Amygdala (tissue), 56 donors: ENCODE results near the gene PCOLCE2.
A peak's percentile ranks its signal among the peaks of the same experiment; 100 is the strongest.

Source experiments
- DNase-seq, 56 donors: peaks; one replicate each; lab custom pipeline; 2025; lab: John Stamatoyannopoulos, UW

Gene PCOLCE2

DNA sequence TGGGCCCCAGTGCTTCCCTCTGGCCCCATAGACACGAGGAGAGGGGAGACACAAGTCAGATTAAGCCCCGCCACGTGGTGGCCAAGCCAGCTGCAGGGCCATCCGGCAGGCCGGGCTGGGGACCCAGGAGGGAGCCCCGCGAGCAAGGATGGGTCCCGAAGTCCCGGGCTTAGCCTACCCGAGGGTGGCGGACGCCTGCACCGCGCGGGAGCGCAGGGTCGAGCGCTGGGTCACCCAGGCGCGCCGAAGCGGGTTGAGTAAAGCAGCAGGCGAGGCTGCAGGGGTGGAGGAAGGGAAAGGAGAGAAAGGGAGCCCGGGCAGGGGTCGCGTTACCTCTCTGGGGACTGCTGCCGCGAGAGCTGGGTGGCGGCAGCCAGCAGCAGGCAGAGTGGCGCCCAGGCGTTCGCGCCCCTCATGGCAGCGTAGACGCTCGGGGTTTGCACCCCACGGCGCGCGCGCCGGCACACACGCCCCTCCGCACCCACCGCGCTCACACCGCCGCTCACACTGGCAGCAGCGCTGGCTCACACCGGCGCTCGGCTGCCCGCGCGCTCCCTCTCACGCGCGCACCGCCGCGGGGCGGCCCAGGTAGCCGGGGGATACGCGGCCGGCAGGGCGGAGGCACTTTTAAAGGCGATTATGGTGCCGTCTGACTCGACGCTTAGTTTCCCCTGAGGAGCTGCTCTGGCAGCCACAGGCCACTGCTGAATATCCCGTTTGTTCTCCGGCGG lies at the start of gene PCOLCE2:
Gene PCOLCE2 (minus strand): TSS at position 603 of the 731 bp plus-strand sequence. CDS start 187 bp downstream, at position 416.
- DNase-seq, result peak in 7 of 56 donors; percentile 1 to 26 (median 4)

DNA sequence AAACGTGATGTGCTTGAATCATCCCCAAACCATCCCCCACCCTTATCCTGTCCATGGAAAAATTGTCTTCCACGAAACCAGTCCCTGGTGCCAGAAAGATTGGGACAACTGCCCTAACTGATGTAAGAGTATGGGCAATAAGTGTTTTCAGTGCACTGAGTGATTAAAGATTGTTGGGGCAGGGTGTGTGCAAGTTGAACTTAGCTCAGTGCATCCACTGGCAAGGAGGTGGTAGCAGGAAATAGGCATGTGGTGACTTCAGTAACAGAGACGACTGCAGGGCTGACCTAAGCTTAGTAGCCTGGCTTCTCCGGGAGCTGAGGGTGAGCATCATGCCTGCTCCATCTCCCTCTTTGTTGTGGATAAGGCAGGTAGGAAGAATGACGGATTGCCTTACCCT lies 47.1 kb upstream of the PCOLCE2 start:
- no peak for DNase-seq

GRCh38 chr3:142934887-142935269 lies 46.0 kb upstream of the PCOLCE2 start:
- no peak for DNase-seq

DNA sequence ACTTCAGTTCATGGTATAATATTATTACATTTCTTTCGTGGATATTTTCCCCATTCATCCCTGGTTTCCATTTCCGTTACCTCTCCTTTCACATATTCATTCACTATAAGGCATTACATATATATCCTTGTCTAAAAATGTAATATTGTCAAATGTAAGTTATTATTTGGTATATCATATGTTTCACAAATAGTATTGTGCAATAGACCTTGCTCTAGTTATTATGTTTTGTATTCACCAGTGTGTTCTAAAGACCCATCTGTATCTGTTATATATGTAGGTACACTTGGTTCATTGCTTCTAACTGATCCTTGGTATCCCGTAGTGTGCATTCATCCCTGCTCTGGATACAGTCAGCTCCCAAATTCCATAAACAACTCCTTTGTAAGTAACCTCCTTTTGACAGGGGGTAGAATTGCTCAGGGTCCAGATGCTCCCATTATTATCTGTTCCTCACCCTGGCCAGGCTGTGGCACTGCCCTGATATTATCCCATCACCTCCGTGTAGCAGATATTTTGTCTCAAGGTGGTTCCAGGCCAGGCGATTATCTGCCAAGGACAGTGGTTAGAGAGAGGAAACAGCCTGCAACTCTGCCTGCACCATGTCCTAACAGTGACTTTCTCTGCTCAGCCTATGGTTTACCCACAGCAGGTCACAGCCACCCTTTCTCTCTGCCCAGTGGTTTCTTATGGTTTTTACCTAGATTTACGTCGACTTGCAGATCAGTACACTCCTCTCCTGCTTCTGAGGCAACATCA lies 45.4 kb upstream of the PCOLCE2 start:
- DNase-seq, result no peak

DNA sequence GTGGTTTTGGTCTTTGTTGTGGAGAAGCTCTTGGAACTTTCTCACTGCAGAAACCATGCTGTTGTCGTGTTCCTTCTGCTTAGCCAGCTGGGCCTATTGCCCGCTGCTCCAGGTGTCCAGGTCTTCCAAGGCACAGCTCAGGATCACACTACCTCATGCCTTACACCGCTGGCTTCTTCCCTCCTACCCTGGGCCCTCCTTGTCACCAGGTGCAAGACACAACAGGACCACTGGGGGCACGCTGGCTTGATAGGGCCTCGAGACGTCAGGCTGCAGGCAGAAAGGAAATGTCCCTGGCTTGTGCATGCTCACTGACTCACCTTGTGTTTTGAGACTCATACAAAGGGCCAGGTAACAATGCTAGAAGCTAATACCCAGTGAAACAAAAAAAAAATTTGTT lies 42.3 kb upstream of the PCOLCE2 start:
- DNase-seq, result no peak

- no peak for DNase-seq
Observed at GRCh38 chr3:142930463-142930862, 41.6 kb upstream of the PCOLCE2 start.

DNA sequence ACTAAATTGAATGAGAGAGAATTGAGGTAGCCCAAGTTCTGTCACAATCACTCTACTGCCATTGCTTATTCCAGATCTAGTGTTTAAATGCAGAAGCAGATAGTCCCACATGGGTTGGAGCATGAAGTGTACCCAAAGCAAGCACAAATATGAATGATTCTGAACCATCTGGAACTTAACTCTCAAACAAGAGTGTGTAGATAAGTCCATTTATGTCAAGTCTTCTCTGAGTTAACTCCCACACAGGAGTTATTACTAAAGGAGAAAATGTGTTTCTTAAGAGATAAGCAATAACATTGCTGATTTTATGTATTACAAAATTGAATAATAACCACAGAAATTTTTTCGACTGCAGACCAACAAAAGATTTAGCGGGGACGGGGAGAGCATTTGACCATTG lies 41.0 kb upstream of the PCOLCE2 start:
- no peak for DNase-seq

GRCh38 chr3:142929109-142929508 lies 40.2 kb upstream of the PCOLCE2 start:
- no peak for DNase-seq

DNA sequence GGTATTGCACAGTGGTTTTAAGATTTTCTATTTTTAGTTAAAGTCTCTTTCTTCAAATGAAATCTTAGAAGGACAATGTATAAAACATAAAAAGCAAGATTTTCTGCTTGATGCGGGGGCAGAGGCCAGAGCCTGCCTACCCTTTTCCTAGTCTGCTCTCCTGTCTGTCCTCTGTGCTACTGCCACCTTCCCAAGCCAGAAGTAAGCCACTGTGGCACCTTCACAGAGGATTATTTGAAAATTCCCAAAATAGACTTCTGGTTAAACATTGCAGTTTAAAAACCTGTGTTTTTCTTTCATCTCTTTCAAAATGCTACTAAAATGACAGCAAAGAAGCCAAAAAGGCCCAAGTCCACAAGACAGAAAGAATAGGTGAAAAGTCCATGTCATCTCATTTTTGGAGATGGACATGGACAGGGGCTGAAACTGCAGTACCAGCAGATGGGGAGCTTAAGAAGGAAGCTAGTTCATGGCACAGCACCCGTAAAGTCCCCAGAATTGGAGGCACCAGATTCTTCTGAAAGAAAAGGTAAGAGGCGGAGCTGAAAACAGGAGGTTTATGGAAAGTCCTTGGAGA lies 37.6 kb upstream of the PCOLCE2 start:
- no peak for DNase-seq

DNA sequence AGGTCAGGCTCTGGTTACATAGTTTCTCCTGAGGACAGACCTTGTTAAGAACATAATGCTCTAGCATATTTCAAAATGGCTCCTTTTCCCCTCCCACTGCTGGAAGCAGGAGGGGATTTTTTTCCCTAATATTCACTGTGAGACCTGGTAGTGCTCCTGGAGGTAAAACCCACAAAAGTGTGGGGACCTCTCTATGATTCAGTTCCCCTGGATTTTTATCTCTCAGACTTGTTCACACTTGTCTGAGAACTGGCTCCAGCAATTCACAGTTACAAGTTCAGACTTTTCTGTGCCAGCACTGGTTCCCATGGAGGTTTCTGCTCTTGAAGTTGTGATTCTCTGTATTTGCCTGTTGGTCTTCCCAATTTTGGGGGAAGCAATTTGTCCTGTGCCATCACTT lies 36.3 kb upstream of the PCOLCE2 start:
- no peak for DNase-seq

- DNase-seq, result no peak
Observed at GRCh38 chr3:142923694-142924093, 34.8 kb upstream of the PCOLCE2 start.

DNA sequence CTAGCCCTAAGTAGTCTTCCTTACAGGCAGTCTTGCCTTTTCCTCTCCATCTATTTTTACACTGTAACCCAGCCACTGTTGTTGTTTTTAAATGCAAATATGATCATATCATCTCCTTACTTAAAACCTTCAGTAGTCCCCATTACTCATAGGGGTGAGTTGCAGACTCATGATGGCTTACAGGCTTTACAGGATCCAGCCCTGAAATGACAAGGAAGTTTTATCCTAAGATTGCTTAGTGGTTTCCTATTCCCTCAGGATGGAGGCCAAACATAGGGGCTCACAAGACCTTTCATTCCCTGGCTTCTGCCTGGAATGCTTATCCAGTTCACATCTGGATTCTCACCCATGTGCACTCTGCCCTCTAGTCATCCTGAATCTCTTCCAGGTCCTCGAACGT lies 27.7 kb upstream of the PCOLCE2 start:
- DNase-seq, result no peak

GRCh38 chr3:142915636-142916035 lies 26.8 kb upstream of the PCOLCE2 start:
- DNase-seq, result no peak

GRCh38 chr3:142914286-142914811 lies 25.5 kb upstream of the PCOLCE2 start:
- DNase-seq, result no peak

DNA sequence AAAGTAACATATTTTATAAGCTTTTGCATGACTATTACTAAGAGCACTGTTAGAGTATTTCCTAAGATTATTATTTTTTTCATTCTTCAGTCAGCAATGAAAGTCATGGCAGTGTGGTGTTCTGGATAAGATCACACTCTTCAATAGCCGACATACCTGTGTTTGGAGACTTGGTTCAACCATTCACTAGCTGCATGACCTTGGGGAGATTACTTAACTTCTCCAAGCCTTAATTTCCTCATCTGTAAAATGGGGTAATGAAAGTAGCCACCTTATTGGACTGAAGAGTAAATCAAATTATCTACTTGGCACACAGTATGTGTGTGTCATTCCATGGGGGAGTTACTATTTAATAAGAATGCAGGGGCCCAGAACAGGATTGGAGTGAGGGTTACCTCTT lies 24.5 kb upstream of the PCOLCE2 start:
- DNase-seq, result no peak

DNA sequence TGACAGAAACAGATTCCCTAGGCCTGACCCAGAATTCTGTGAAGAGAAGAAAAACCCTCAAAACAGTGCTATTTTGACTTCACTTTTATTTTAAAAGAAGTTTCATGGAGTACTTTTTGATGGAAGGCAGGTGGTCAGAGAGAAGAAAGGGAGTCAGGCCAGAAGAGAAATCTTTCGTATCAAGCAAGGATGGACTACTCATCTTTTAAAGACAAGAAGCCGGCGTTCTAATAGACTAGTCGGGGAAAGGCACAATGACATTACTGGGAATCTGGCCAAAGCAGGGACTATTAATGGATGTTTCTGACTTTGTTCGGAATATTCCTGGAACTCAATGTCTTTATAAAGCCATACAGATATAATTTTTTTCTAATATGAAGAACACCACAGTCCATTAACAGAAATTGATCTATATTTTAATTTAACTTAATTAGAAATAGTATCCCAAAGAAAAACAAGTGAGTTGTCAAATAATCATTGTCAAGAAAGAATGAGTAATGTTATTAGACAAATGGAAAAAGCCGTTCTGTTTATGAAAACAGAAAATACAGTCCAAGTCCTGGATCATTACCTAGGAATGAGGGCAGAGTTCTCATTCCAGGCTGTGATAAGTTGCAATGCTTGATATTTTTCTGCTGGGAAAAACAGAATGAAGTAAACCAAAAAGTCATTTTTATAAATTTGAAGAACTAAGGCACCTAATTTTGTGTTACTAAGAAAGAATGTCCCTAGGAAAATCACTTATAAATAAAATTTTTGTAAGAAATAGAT lies 23.7 kb upstream of the PCOLCE2 start:
- DNase-seq, result no peak

DNA sequence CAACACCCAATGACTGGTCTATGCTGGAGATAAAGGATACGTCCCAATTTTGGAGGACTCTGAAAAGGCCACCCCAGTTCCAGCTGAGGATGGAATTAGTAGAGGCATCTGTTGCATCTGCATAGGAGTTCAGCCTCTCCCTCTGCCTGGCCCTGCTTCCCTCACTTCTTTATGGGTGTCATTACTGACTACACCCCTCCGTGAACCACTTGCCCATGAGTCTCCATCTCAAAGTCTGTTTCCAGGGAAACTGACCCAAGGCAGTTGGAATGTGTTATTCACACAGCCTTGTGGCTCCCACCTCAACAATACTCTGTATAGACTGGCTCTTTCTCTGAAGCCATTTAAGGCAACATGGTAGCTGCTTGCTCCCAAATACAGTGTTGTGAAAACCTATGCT lies 21.4 kb upstream of the PCOLCE2 start:
- DNase-seq, result no peak

DNA sequence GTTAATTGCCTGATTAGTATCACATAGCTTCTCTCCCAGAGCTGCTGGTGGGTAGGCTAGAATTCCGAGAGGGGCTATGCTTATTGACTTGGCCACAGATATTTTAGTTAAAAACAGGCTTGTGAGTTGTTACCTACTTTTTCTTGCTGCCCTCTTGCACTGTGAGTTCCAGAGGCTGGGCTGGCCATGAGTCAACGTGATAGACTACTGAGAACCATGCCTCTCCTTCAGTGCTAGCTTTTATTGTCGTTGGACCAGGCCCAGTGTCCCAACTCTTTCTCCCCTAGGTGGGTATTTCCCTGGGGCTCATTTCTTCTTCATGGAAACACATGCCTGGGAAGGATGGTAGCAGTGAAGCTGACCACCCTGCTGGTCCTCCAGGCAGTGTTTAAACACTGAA lies 20.4 kb upstream of the PCOLCE2 start:
- no peak for DNase-seq

- no peak for DNase-seq
Observed at GRCh38 chr3:142907996-142908395, 19.1 kb upstream of the PCOLCE2 start.

DNA sequence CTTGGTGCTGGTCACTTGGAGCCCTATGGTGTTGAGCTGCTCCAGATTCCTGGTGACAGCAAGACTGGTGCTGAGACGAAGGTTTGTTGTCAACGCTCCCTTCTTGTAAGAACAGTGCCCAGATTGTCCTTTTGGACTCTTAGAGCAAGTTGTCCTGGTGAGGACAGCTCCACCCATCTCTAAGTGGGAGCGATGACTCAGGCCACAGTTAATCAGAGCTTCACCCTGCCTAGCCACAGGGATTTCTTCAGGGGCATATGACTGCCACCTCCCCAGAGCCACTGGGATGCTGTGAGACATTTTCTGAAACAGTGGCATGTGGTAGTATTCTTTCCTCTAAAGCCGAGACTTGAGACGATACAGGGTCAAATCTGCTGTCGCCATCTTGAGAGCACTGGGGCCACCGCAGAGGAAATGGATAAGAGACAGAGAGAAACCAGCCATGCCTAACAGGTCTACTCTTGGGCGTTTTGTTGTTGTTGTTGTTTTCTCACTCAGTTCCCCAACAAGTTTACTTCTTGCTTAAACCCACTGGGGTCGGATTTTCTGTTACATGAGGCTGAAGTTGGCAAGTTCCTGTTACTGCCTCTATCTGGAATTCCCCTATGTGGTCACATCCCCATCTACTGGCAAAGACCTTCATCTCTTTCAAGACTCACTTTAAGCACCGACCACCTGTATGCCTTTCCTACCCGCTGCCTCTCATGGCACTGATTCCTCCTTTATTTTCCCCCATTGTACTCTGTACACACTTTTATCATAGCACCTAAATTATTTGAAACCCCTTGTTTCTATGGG lies 16.0 kb upstream of the PCOLCE2 start:
- no peak for DNase-seq
